ENCODE data around the gene EXO1.

- no peak for TF ChIP-seq CTCF (conservative IDR thresholded peaks at IDR 0.05)
- TF ChIP-seq ZFX (IDR thresholded peaks at IDR 0.05) = no peak
Measured at GRCh38 chr1:241870336-241870735, 22.3 kb downstream of the EXO1 start.
